GM21576 (cell line): ENCODE measurements around the gene YY1.
"Not testable (repeated sequence)": the region's sequence is repeated elsewhere in the genome, so short reads cannot be mapped to it uniquely, and the experiment has no call there.

ENCODE experiments used
- ATAC-seq: cut with Tn5 transposase; IDR thresholded peaks from one replicate; pipeline ENCODE4 v1.9.1; 2021; ENCODE audit warnings: mild to moderate bottlenecking, moderate library complexity; ENCODE audit not compliant: unreplicated experiment

YY1 gene

GRCh38 chr14:100294213-100294962 is 55.4 kb downstream of the YY1 start:
- no peak for ATAC-seq

- ATAC-seq: no peak
These were observed 56.0 kb downstream of the YY1 start for GRCh38 chr14:100294963-100295330.

GRCh38 chr14:100295376-100296105 is 56.6 kb downstream of the YY1 start:
- ATAC-seq: no peak

- no peak for ATAC-seq
These were observed 57.2 kb downstream of the YY1 start for GRCh38 chr14:100296106-100296651.

GRCh38 chr14:100296729-100297128 is 57.8 kb downstream of the YY1 start:
- not testable (repeated sequence) for ATAC-seq

GRCh38 chr14:100297320-100298300 is 58.7 kb downstream of the YY1 start:
- ATAC-seq: peak; percentile 81

- ATAC-seq: no peak
These were observed 59.8 kb downstream of the YY1 start for GRCh38 chr14:100298551-100299237.

- no peak for ATAC-seq
These were observed 60.3 kb downstream of the YY1 start for GRCh38 chr14:100299238-100299560.

- no peak for ATAC-seq
These were observed 63.7 kb downstream of the YY1 start for GRCh38 chr14:100302616-100303015.

- no peak for ATAC-seq
These were observed 64.2 kb downstream of the YY1 start for GRCh38 chr14:100303179-100303578.

- ATAC-seq: no peak
These were observed 65.0 kb downstream of the YY1 start for GRCh38 chr14:100303925-100304324.

GRCh38 chr14:100304825-100305323 is 65.9 kb downstream of the YY1 start:
- no peak for ATAC-seq

- no peak for ATAC-seq
These were observed 66.6 kb downstream of the YY1 start for GRCh38 chr14:100305324-100306100.

GRCh38 chr14:100306101-100306997 is 67.4 kb downstream of the YY1 start, which contains the start of gene SLC25A29:
SLC25A29 (minus strand) TSS chr14:100306444; CDS start chr14:100306232, 212 bp downstream.
- ATAC-seq: peak; percentile 84

GRCh38 chr14:100306998-100307765 is 68.2 kb downstream of the YY1 start:
- peak; percentile 12 for ATAC-seq

- ATAC-seq: no peak
These were observed 69.0 kb downstream of the YY1 start for GRCh38 chr14:100307766-100308426.

GRCh38 chr14:100308427-100308792 is 69.5 kb downstream of the YY1 start:
- ATAC-seq: not testable (repeated sequence)
